Measurements from ENCODE around the gene GPR37L1.

The GPR37L1 gene, protein sequence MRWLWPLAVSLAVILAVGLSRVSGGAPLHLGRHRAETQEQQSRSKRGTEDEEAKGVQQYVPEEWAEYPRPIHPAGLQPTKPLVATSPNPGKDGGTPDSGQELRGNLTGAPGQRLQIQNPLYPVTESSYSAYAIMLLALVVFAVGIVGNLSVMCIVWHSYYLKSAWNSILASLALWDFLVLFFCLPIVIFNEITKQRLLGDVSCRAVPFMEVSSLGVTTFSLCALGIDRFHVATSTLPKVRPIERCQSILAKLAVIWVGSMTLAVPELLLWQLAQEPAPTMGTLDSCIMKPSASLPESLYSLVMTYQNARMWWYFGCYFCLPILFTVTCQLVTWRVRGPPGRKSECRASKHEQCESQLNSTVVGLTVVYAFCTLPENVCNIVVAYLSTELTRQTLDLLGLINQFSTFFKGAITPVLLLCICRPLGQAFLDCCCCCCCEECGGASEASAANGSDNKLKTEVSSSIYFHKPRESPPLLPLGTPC

GRCh38 chr1:202122639-202123335 lies at the start of gene GPR37L1:
Gene GPR37L1, plus strand, starts transcription at chr1:202122917. Its CDS starts 47 bp downstream, at chr1:202122964.
- no peak for DNase-seq

DNA sequence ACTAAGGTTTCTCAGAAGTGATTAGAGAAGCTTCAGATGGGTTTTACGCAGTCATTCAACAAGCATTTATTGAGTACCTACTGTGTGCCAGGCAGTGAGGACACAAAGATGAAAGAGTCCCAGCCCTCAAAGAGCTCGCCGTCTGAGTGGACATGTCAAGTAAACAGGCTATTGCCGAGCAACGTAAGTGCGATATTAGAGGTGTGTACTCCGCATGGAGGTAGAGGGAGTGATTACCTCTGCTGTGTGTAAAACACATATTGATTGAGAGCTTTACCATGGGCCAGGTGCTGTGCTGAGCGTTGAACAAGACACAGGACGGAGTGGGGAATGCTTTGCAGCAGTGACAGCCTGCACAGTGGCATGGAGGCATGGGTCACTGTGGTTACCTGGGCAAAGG lies 49.5 kb upstream of the GPR37L1 start:
- no peak for DNase-seq

DNA sequence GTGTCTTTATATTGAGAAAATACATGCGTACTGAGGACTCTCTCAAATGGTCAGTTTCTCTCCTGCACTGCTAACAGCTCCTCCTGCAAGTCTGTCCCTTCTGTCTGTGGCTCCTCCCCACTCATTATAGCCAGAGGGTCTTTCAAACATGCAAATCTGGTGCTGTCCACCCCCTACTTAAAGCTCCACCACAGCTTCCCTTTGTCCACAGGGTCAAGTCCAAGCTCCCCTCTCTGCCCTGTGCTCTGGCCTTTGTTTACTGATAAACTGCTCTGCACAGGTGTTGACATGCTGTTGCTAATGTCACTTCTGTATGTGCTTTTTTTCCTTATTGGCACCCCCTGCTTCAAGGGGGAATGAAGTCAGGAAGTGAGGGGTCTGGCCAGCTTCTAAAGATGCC lies 47.7 kb upstream of the GPR37L1 start:
- DNase-seq: no peak

- no peak for DNase-seq
These were observed 47.3 kb upstream of the GPR37L1 start for GRCh38 chr1:202075389-202075788.

DNA sequence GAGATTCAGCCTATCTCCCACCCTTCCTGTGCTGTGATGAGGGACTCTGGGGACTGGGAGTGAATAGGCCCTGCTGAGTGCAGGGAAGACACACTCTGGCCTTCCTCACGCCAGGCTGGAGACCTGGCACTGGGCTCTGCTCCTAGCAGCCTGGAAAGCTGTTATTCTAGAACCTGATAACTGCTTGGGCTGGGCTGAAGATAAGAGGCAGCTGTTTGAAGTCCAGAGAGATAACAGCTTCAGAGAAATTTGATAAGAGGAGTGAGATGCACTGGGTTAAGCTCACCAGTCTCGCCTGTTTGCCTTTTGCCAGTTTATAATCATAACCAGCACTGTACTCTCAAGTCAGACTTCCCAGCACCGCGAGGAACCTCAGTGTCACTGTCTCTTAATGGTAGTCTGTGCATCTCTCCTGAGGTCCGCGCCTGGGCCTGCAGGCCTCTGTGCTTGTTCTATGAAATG lies 46.6 kb upstream of the GPR37L1 start:
- DNase-seq: no peak

DNA sequence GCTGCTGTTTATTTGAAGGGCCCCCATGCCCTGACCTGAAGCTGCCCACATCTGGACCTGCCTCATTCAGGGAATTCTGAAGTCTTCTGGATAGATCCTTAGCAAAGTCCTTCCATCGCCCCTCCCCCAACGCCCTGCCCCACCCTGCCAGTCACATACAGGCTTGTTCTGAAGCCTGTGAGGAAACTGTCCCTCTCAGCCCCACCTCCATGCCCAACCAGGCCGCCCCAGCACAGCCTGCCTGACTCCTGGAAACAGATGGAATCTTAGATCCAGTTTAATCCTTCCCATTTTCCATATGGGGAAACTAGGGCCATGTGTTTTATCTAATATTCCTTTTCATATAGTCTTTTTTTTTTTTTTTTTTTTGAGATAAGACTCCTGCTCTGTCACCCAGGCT lies 44.5 kb upstream of the GPR37L1 start:
- no peak for DNase-seq

DNA sequence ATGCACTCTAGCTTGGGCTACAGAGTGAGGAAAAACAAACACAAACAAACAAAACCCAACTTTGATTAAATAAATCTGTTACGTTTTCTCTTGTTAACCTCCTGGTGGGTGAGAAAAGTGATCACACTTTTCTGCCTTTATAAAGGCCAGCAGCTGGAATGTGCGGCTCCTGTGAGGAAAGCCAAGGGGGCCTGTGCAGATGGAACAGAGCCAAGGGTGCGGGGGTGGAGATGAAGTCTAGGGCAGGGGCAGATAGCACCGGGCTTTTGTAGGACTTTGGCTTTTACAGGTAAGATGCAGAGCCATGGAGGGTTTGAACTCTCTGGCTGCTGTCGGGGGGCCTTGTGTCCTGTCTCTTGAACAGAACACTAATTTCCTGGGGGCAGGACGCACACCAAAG lies 40.7 kb upstream of the GPR37L1 start:
- DNase-seq: no peak

DNA sequence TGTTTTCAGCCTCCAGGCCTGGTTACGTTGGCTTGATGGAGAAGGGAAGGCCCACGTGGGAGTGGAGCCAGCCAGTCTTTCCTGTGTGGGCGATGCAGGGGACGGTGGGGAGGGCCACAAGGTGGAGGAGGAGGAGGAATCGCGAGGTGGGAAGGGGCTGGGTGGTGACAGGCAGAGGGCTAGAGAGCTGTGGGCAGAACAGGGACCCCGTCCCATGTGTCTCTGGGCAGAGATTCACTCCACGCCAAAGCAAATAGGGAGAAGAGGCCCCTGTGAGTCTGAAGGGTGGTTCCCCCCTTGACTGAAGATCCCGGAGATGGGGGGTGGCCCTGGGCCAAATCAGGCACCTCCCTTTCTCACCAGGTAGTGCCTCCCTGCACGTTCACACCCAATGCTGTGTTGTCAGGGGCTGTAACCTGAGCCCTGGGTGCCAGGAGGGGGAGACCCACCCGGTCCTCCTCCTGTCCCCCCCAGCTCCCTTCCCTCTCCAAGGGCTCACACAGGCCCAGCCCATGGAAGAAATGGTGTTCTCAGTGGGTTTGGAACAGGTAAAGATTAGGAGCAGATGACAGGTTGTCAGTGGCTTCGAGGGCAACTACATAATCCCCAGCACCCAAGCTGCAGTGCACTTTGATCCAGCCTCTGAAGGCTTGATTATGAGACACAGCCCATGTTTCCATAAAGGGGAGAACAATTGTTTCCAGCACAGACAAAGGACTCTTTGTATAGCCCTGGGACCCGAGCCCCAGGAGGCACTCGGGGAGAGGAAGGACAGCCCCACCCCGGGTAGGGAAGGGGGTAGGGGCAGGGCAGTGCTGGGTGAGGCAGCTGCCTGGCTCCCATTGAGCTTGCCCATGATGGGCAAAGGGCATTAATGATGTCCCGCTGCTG lies 37.7 kb upstream of the GPR37L1 start:
- DNase-seq: no peak

DNA sequence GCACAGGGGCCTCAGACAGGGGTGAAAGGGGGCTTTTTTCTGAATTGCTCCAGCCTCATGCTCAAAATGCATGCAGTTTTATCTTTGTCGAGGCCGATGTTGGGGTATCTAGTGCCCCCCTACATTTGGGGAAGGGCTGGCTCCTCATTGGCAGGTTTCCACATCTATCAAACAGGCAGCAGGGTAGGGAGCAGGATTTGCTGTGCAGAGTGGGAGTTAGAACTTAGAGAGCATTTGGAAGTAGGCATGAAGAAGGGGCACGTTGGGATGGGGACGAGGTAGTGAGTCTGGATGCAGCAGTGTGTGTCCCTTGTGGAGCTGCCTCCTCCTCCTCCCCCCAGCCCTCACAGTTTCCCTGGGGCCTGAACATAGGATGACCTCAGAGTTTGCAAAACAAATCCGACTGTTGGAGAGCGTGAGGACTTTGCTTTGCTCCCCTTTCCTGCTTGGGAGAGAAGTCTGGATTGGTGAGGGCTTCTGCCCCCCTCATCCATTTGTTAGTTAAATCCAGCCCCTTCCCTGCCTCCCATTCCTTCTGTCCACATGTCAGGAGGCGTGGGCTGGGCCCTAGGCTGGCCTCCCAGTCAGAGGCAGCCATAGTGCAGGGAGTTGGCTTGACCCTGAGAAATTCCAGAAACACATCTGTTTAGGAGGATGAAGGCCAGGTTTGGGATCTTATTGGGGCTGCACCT lies 36.9 kb upstream of the GPR37L1 start:
- DNase-seq: no peak

- no peak for DNase-seq
These were observed 36.0 kb upstream of the GPR37L1 start for GRCh38 chr1:202086579-202087350.

DNA sequence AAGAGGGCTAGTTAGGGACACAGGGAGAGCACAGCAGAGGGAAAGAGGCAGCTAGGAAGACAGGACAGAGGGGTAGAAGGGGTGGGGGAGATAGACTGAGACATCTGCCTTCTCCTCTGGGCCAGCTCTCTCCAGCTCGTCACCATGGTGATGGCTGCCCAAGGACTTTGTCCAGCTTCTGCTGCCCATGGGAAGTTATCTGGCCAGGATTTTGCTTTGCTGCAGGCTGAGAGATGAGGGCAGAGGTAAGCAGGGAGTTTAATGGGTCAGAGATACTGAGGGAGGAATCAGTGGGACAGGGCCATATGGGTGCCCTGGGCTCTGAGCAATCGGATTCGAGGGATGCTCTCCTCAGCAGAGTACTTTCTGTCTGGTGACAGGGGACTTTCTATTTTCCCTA lies 34.5 kb upstream of the GPR37L1 start:
- DNase-seq: no peak

- no peak for DNase-seq
These were observed 31.7 kb upstream of the GPR37L1 start for GRCh38 chr1:202090994-202091393.

GRCh38 chr1:202093858-202094257 lies 28.9 kb upstream of the GPR37L1 start:
- DNase-seq: no peak

DNA sequence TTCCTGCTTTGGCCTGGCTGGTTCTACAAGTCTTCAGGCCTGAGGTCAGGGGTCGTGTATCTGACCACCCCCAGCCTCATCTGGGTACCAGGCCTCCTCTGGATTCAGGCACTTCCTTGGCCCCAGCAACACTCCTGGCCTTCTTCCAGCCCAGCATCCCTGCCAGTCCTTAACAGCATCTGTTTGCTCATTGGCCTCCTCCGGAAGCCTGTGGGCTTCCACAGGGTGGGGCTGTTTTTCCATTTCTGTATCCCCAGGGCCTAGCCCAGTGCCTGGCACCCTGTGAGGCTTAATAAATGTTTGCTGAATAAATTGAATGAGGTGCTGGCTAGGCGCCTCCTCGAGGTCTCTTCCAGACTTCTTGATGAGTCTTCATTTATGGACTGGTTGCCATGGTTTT lies 21.5 kb upstream of the GPR37L1 start:
- no peak for DNase-seq

DNA sequence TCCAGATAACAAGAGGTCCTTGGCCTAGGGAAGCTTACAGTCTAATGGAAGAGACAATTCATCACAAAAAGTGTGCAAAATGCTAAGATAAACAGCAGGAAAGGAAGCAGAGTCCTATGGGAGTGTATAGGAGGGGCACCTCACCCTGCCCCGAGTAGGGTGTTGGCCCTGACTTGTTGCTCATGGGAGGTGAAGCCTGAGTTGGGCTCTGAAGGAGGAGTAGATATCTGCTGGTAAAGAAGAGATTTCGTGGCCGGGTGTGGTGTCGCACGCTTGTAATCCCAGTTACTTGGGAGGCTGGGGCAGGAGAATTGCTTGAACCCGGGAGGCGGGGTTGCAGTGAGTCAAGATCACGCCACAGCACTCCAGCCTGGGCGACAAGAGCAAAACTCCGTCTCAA lies 18.6 kb upstream of the GPR37L1 start:
- DNase-seq: no peak

DNA sequence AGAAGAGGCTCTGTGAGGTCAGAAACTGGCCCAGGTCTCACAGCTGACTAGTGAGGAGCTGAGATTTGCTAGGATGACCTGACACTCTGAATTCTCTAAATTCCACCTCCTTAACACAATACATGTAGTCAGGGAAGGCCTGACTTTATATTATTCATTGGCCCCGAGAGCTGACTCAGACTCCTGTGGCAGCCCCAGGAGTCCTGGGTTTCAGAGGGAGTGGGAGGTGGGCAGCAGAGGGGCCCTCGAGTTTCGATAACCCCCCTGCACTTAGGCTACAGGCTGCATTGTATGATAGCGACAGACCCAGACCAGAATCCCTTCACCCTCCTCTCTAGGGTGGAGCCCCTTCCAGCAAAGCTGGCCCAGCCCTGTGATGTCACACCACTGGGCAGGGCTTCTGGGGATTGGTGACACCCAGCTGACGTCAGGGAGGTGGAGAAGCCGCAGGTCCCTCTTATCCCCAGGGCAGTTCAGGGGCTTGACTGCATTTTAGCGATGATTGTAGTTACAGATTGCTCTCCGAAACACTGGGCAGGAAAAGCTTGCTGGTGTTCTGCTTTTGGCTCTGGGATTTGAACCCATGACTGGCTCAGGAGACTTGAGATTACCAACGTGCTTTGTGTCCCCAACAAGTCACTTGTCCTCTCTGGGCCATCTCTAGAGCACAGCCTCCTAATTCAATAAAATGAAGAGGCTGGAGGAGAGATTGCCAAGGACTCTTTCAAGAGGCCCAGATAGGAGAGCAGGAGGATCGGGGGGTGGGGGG lies 17.0 kb upstream of the GPR37L1 start:
- no peak for DNase-seq

- DNase-seq: no peak
These were observed 16.1 kb upstream of the GPR37L1 start for GRCh38 chr1:202106340-202107254.

DNA sequence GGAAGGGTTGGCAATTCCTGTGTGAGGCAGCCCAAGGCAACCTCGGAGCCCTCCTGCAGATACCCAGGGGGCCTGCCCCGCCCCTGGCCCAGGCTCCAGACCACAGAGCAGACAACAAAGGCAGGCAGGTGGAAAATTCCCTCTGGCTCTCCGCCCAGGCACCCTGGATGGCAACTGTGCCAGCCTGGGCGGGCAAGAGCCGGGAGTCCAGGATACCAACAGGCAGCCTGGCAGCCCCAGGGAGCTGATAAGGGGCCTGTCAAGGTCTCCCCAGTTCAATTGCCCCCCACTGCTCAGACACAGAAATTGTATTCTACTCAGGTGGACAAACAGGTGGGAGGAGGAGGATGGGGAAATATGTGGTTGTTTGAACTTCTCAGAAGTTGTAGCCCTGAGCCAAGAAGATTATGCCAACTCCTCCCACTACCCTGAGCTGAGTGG lies 15.4 kb upstream of the GPR37L1 start:
- no peak for DNase-seq
